HUES48 (cell line): Measurements from ENCODE around the gene HNRNPR.

ENCODE experiments used
- H3K27ac ChIP-seq: one replicate; pipeline ENCODE4 v1.7.0; 2013; ENCODE audit warnings: low read depth, low read length, inconsistent platforms
- H3K27me3 ChIP-seq: 2 replicates; pipeline ENCODE4 v1.6.1; 2013; ENCODE audit warnings: mild to moderate bottlenecking, low read length; ENCODE audit not compliant: control insufficient read depth, insufficient read depth
- H3K36me3 ChIP-seq: 2 replicates; pipeline ENCODE4 v1.6.1; 2013; ENCODE audit warnings: low read length; ENCODE audit not compliant: control insufficient read depth, insufficient read depth
- H3K4me1 ChIP-seq: 2 replicates; pipeline ENCODE4 v1.6.1; 2013; ENCODE audit warnings: mild to moderate bottlenecking, low read length; ENCODE audit not compliant: control insufficient read depth, insufficient read depth
- H3K4me3 ChIP-seq: 2 replicates; pipeline ENCODE4 v1.5.1; 2013; ENCODE audit warnings: mild to moderate bottlenecking, low read depth, low read length
- H3K9ac ChIP-seq: 2 replicates; pipeline ENCODE4 v1.6.1; 2013; ENCODE audit warnings: mild to moderate bottlenecking, low read depth, low read length, moderate library complexity
- H3K9me3 ChIP-seq: 2 replicates; pipeline ENCODE4 v1.6.1; 2013; ENCODE audit warnings: low read length; ENCODE audit not compliant: control insufficient read depth, insufficient read depth

The HNRNPR gene

GRCh38 chr1:23304140-23304620 is 39.9 kb downstream of the HNRNPR start:
- Histone ChIP-seq H3K27ac (no peak overlapping the region), H3K9ac (no peak overlapping the region), H3K4me1 (peaks cover 13% of the 10 kb centered on the region), H3K9me3 (no peaks in the 10 kb centered on the region), H3K4me3 (no peak overlapping the region), H3K27me3 (no peaks in the 10 kb centered on the region), H3K36me3 (peaks cover 74% of the 10 kb centered on the region)

- Histone ChIP-seq H3K4me3 (no peak overlapping the region), H3K27ac (no peak overlapping the region), H3K9me3 (no peaks in the 10 kb centered on the region), H3K9ac (no peak overlapping the region), H3K27me3 (no peaks in the 10 kb centered on the region), H3K36me3 (peaks cover 77% of the 10 kb centered on the region), H3K4me1 (peaks cover 7% of the 10 kb centered on the region; the same call in 1 of the 2 replicates)
Measured at GRCh38 chr1:23303524-23303923, 40.6 kb downstream of the HNRNPR start.

- no peaks in the 10 kb centered on the region for H3K9me3 ChIP-seq
- no peak overlapping the region for H3K9ac ChIP-seq
- H3K36me3 ChIP-seq, result peaks cover 42% of the 10 kb centered on the region
- H3K4me3 ChIP-seq, result no peak overlapping the region
- H3K27ac ChIP-seq, result no peak overlapping the region
- H3K4me1 ChIP-seq, result no peaks in the 10 kb centered on the region
- no peaks in the 10 kb centered on the region for H3K27me3 ChIP-seq
Measured at GRCh38 chr1:23296931-23297330, 47.2 kb downstream of the HNRNPR start.

GRCh38 chr1:23291706-23292105 is 52.4 kb downstream of the HNRNPR start:
- Histone ChIP-seq H3K9me3 (no peaks in the 10 kb centered on the region), H3K9ac (no peak overlapping the region), H3K4me3 (no peak overlapping the region), H3K27me3 (no peaks in the 10 kb centered on the region), H3K36me3 (peaks cover 33% of the 10 kb centered on the region), H3K27ac (no peak overlapping the region), H3K4me1 (no peaks in the 10 kb centered on the region)

- Histone ChIP-seq H3K27me3 (no peaks in the 10 kb centered on the region), H3K9me3 (no peaks in the 10 kb centered on the region), H3K9ac (no peak overlapping the region), H3K4me1 (no peaks in the 10 kb centered on the region), H3K36me3 (peaks cover 29% of the 10 kb centered on the region), H3K4me3 (no peak overlapping the region), H3K27ac (no peak overlapping the region)
Measured at GRCh38 chr1:23290836-23291565, 53.1 kb downstream of the HNRNPR start.

DNA sequence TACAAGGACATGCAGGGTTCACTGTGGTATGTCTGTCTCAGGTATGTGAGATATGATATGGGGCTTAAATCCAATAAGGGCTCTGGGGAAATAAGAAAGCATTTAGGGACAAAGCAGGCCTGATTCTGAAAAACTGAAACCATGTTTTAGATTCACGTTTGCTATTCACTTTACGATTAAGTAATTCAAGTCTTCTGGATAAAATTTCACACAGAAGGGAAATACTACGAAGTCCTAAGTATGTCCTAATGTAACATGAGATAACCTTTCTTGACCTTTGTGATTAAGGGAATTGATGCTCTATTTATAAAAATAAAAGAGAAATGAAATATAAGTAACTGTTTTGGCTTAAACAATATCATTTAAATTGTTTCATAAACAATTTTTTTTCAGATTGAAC is 55.4 kb downstream of the HNRNPR start:
- no peak overlapping the region for H3K27ac ChIP-seq
- no peaks in the 10 kb centered on the region for H3K27me3 ChIP-seq
- no peaks in the 10 kb centered on the region for H3K9me3 ChIP-seq
- no peak overlapping the region for H3K4me3 ChIP-seq
- H3K9ac ChIP-seq, result no peak overlapping the region
- H3K4me1 ChIP-seq, result no peaks in the 10 kb centered on the region
- peaks cover 45% of the 10 kb centered on the region for H3K36me3 ChIP-seq

- no peaks in the 10 kb centered on the region for H3K4me1 ChIP-seq
- H3K4me3 ChIP-seq, result no peak overlapping the region
- no peak overlapping the region for H3K27ac ChIP-seq
- H3K27me3 ChIP-seq, result no peaks in the 10 kb centered on the region
- peaks cover 50% of the 10 kb centered on the region for H3K36me3 ChIP-seq
- H3K9ac ChIP-seq, result no peak overlapping the region
- no peaks in the 10 kb centered on the region for H3K9me3 ChIP-seq
Measured at GRCh38 chr1:23288201-23288600, 55.9 kb downstream of the HNRNPR start.

DNA sequence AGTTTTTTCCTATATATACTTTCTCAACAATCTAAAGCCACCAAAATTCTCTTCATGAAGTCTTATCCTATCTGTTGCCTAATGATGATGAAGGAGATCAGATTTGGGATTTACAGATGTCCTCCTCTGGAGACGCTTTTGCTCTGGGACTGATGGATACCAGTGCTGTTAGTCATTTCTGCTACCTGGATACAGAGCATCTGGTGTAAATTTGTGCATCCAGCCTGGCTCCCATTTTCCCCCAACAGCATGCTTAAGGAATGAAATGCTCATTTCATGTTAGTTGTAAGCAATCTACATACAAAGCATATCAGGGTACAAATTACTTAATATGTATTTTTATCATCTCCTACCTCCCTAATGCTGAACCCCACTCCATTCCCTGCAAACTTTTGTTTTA is 57.7 kb downstream of the HNRNPR start:
- H3K9ac ChIP-seq, result no peak overlapping the region
- H3K4me3 ChIP-seq, result no peak overlapping the region
- H3K27me3 ChIP-seq, result no peaks in the 10 kb centered on the region
- no peaks in the 10 kb centered on the region for H3K4me1 ChIP-seq
- H3K36me3 ChIP-seq, result peaks cover 68% of the 10 kb centered on the region
- no peak overlapping the region for H3K27ac ChIP-seq
- no peaks in the 10 kb centered on the region for H3K9me3 ChIP-seq

GRCh38 chr1:23283667-23284602 is 60.1 kb downstream of the HNRNPR start:
- Histone ChIP-seq H3K36me3 (peaks cover 64% of the 10 kb centered on the region), H3K9ac (no peak overlapping the region), H3K4me3 (no peak overlapping the region), H3K4me1 (no peaks in the 10 kb centered on the region), H3K9me3 (no peaks in the 10 kb centered on the region), H3K27ac (no peak overlapping the region), H3K27me3 (no peaks in the 10 kb centered on the region)

GRCh38 chr1:23282957-23283356 is 61.1 kb downstream of the HNRNPR start:
- no peak overlapping the region for H3K4me3 ChIP-seq
- H3K27ac ChIP-seq, result no peak overlapping the region
- no peaks in the 10 kb centered on the region for H3K9me3 ChIP-seq
- H3K9ac ChIP-seq, result no peak overlapping the region
- no peaks in the 10 kb centered on the region for H3K27me3 ChIP-seq
- no peaks in the 10 kb centered on the region for H3K4me1 ChIP-seq
- H3K36me3 ChIP-seq, result peaks cover 54% of the 10 kb centered on the region

DNA sequence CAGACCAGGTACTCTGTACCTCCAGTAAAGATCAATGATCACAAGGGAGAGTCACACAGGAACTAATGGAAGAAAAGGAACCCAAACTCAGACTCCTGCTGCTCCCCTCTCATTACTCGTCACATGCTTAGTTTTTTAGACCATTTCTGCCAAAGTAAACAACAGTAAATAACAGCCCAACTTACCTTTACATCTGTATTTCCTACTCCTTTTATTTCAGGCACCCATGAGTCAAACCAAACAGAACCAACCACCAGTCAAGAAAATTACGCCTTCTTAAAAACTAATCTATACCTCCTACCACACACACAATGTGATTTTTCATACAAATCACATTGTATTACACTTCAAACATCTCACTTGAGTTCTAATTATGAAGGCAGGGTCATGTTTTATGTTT is 65.4 kb downstream of the HNRNPR start:
- peaks cover 30% of the 10 kb centered on the region for H3K36me3 ChIP-seq
- H3K27me3 ChIP-seq, result no peaks in the 10 kb centered on the region
- no peak overlapping the region for H3K27ac ChIP-seq
- H3K4me1 ChIP-seq, result no peaks in the 10 kb centered on the region
- H3K9me3 ChIP-seq, result no peaks in the 10 kb centered on the region
- no peak overlapping the region for H3K4me3 ChIP-seq
- no peak overlapping the region for H3K9ac ChIP-seq
